ENCODE measurements around the gene HBG2. TPM values are rescaled to one million over a fixed set of nuclear protein-coding genes. Genes with fewer than 3 reads are reported as not detected.

The HBG2 gene
- total and polyA plus RNA-seq, 9 of the 15 experiments (the other 6 are each of a cell fraction or from before 2014, with no cell fraction given): 1,626 to 58,619 (median 10,515) TPM

DNA sequence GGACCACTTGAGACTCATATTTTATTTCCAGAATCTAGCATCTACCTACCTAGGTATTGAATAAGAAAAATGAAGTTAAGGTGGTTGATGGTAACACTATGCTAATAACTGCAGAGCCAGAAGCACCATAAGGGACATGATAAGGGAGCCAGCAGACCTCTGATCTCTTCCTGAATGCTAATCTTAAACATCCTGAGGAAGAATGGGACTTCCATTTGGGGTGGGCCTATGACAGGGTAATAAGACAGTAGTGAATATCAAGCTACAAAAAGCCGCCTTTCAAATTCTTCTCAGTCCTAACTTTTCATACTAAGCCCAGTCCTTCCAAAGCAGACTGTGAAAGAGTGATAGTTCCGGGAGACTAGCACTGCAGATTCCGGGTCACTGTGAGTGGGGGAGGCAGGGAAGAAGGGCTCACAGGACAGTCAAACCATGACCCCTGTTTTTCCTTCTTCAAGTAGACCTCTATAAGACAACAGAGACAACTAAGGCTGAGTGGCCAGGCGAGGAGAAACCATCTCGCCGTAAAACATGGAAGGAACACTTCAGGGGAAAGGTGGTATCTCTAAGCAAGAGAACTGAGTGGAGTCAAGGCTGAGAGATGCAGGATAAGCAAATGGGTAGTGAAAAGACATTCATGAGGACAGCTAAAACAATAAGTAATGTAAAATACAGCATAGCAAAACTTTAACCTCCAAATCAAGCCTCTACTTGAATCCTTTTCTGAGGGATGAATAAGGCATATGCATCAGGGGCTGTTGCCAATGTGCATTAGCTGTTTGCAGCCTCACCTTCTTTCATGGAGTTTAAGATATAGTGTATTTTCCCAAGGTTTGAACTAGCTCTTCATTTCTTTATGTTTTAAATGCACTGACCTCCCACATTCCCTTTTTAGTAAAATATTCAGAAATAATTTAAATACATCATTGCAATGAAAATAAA lies 29.8 kb downstream of the HBG2 start:
- no peaks in the 10 kb centered on the region for H3K79me2 ChIP-seq (ENCODE audit: control insufficient read depth, insufficient read depth, low read length)
- DNase-seq (ENCODE audit: extremely low read depth in 1 of 4, low spot score in 3 of 4) (peak; percentile 36 to 69 (median 52)), FAIRE-seq (peak; percentile 35), ATAC-seq (peak; percentile 82)
- 3% methylated on average over 6 of the region's 6 CpGs for WGBS (ENCODE audit: insufficient coverage, low coverage, missing lambda C conversion rate)
- H3K36me3 ChIP-seq (ENCODE audit: control insufficient read depth, insufficient read depth, low read length): no peaks in the 10 kb centered on the region
- H2AFZ ChIP-seq (ENCODE audit: low read depth, low read length): peak overlapping the region; percentile 95
- ChIA-PET POLR2A (interaction anchor here (0.5 to 1.3 kb wide), 7 partner anchors 11 to 1354 kb away, joined by 3 to 8 read pairs (median 3); no protein-coding TSS in a partner anchor), CTCF (ENCODE audit: low intra/inter-chr PET ratio) (no interaction called here)
- no peak overlapping the region for H3K4me3 ChIP-seq
- peaks cover 9 to 17% of the 10 kb centered on the region in 2 experiments; a peak in 4 of 5 replicates for H3K4me1 ChIP-seq (replicated peaks in 1 of 2; ENCODE audit: control insufficient read depth in 2 of 2, insufficient read depth in 2 of 2, low read length in 2 of 2)
- H3K9me1 ChIP-seq (ENCODE audit: control insufficient read depth, insufficient read depth, low read length): no peaks in the 10 kb centered on the region
- H3K9me3 ChIP-seq (replicated peaks; ENCODE audit: control insufficient read depth, insufficient read depth, low read depth, low read length): no peaks in the 10 kb centered on the region
- H3K27ac ChIP-seq (ENCODE audit: extremely low read depth, low read depth, low read length): peak overlapping the region; percentile 79
- in situ Hi-C loops (cut with MboI): no loop called here
- no TSS peak for BruUV-seq (replicated peaks)
- intact Hi-C loops (cut with micrococcal nuclease): no loop called here
- H3K9ac ChIP-seq (ENCODE audit: insufficient read depth in 1 of 2, low read depth in 2 of 2, low read length in 2 of 2): peak overlapping the region; percentile 52 to 62; a peak in 3 of 4 replicates
- no peaks in the 10 kb centered on the region for H3K27me3 ChIP-seq (ENCODE audit: control insufficient read depth in 2 of 2, insufficient read depth in 2 of 2, low read length in 2 of 2)
- no peaks in the 10 kb centered on the region for H4K20me1 ChIP-seq (replicated peaks; ENCODE audit: control insufficient read depth, insufficient read depth, low read length)
- H3K4me2 ChIP-seq (ENCODE audit: insufficient read depth, low read length): peak overlapping the region; percentile 75
- TF ChIP-seq MIER1 (IDR thresholded peaks at IDR 0.05; ENCODE audit: low read depth) (no peak), RBM22 (IDR thresholded peaks at IDR 0.05; ENCODE audit: low read depth, low read length, poor library complexity, severe bottlenecking) (no peak), MBD1 (CRISPR knock-in tag; IDR thresholded peaks at IDR 0.05) (no peak), CCNT2 (IDR thresholded peaks at IDR 0.05; ENCODE audit: borderline replicate concordance, extremely low read depth, insufficient read length, low read depth, low read length) (no peak), ZNF354B (CRISPR knock-in tag; IDR thresholded peaks at IDR 0.05) (no peak), ZBTB34 (CRISPR knock-in tag; IDR thresholded peaks at IDR 0.05) (no peak), IRF1 (CRISPR knock-in tag; IDR thresholded peaks at IDR 0.05; ENCODE audit: borderline replicate concordance) (no peak), MYBL2 (IDR thresholded peaks at IDR 0.05; ENCODE audit: low read depth) (no peak), MYBL2 (CRISPR knock-in tag; IDR thresholded peaks at IDR 0.05; ENCODE audit: borderline replicate concordance) (no peak)
- TF ChIP-seq, protein P1, sequence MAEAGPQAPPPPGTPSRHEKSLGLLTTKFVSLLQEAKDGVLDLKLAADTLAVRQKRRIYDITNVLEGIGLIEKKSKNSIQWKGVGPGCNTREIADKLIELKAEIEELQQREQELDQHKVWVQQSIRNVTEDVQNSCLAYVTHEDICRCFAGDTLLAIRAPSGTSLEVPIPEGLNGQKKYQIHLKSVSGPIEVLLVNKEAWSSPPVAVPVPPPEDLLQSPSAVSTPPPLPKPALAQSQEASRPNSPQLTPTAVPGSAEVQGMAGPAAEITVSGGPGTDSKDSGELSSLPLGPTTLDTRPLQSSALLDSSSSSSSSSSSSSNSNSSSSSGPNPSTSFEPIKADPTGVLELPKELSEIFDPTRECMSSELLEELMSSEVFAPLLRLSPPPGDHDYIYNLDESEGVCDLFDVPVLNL (CRISPR knock-in tag; IDR thresholded peaks at IDR 0.05; ENCODE audit: low read depth): no peak
- TF ChIP-seq, protein P2, sequence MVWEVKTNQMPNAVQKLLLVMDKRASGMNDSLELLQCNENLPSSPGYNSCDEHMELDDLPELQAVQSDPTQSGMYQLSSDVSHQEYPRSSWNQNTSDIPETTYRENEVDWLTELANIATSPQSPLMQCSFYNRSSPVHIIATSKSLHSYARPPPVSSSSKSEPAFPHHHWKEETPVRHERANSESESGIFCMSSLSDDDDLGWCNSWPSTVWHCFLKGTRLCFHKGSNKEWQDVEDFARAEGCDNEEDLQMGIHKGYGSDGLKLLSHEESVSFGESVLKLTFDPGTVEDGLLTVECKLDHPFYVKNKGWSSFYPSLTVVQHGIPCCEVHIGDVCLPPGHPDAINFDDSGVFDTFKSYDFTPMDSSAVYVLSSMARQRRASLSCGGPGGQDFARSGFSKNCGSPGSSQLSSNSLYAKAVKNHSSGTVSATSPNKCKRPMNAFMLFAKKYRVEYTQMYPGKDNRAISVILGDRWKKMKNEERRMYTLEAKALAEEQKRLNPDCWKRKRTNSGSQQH (CRISPR knock-in tag; IDR thresholded peaks at IDR 0.05): no peak
